GM10266 (cell line): ENCODE results near the gene CCDC77.

Experiments
- DNase-seq: peaks from one replicate; pipeline ENCODE4 v3.0.0; 2012; ENCODE audit errors: extremely low spot score
- TF ChIP-seq, protein P1 (sequence below): IDR thresholded peaks from 2 replicates; pipeline ENCODE4 v1.5.1; 2012; ENCODE audit warnings: mild to moderate bottlenecking, low read depth; ENCODE audit not compliant: control insufficient read depth, insufficient read depth; ENCODE audit errors: missing control alignments

The CCDC77 gene

GRCh38 chr12:482061-482460 lies 80.6 kb downstream of the CCDC77 start:
- TF ChIP-seq, protein P1, sequence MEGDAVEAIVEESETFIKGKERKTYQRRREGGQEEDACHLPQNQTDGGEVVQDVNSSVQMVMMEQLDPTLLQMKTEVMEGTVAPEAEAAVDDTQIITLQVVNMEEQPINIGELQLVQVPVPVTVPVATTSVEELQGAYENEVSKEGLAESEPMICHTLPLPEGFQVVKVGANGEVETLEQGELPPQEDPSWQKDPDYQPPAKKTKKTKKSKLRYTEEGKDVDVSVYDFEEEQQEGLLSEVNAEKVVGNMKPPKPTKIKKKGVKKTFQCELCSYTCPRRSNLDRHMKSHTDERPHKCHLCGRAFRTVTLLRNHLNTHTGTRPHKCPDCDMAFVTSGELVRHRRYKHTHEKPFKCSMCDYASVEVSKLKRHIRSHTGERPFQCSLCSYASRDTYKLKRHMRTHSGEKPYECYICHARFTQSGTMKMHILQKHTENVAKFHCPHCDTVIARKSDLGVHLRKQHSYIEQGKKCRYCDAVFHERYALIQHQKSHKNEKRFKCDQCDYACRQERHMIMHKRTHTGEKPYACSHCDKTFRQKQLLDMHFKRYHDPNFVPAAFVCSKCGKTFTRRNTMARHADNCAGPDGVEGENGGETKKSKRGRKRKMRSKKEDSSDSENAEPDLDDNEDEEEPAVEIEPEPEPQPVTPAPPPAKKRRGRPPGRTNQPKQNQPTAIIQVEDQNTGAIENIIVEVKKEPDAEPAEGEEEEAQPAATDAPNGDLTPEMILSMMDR: no peak
- DNase-seq: no peak

DNA sequence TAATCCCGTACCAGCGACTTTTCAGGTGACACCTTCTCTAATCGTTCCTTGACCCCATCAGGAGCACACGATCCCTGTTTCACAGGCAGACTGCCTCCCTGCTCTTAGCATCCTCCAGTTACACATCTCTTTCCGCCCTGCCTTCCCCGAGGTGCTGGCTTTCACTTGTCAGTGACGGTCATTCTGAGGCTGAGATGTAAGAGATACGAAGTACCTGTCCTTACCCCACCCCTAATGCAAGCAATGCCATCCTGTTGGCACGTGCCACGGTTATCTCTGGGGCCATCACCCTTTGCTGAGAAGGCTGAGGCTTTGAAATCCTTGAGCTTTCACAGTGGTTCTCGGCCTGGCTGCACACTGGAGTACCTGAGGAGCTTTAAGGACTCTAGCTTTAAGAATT lies 82.7 kb downstream of the CCDC77 start:
- DNase-seq: no peak
- TF ChIP-seq, protein P1: no peak

DNA sequence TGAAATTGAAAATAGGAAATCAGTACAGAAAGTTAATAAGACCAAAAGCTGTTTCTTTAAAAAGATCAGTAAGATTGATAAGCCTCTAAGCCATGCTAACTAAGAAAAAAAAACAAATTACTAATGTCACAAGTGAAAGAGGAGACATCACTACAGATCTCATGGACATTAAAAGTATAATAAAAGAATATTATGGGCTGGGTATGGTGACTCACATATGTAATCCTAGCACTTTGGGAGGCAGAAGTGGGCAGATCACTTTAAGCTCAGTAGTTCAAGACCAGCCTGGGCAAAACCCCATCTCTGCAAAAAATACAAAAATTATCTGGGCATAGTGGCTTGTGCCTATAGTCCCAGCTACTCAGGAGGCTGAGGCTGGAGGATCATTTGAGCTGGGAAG lies 88.8 kb downstream of the CCDC77 start:
- TF ChIP-seq, protein P1: no peak
- no peak for DNase-seq
